Mucosa of stomach (tissue), 1 donor: ENCODE data around the gene HSPBAP1.
"Not testable (repeated sequence)": the region's sequence is repeated elsewhere in the genome, so short reads cannot be mapped to it uniquely, and the experiment has no call there.

Experiments used
- H3K27me3 ChIP-seq: one replicate; pipeline ENCODE4 v1.7.0; 2013; ENCODE audit warnings: mild to moderate bottlenecking, low read length; ENCODE audit not compliant: control insufficient read depth, insufficient read depth
- H3K36me3 ChIP-seq: one replicate; pipeline ENCODE4 v1.7.0; 2013; ENCODE audit warnings: low read length; ENCODE audit not compliant: control insufficient read depth, insufficient read depth
- H3K4me1 ChIP-seq: one replicate; pipeline ENCODE4 v1.7.0; 2013; ENCODE audit warnings: mild to moderate bottlenecking, low read length; ENCODE audit not compliant: control insufficient read depth, insufficient read depth
- H3K4me3 ChIP-seq: one replicate; pipeline ENCODE4 v1.7.0; 2013; ENCODE audit warnings: low read length
- H3K9ac ChIP-seq: one replicate; pipeline ENCODE4 v1.7.0; 2013; ENCODE audit warnings: mild to moderate bottlenecking, low read length, moderate library complexity
- H3K9me3 ChIP-seq: one replicate; pipeline ENCODE4 v1.7.0; 2013; ENCODE audit warnings: mild to moderate bottlenecking, low read length, moderate library complexity; ENCODE audit not compliant: control insufficient read depth
- donor health status: Pancreatic carcinoma.

HSPBAP1 gene

DNA sequence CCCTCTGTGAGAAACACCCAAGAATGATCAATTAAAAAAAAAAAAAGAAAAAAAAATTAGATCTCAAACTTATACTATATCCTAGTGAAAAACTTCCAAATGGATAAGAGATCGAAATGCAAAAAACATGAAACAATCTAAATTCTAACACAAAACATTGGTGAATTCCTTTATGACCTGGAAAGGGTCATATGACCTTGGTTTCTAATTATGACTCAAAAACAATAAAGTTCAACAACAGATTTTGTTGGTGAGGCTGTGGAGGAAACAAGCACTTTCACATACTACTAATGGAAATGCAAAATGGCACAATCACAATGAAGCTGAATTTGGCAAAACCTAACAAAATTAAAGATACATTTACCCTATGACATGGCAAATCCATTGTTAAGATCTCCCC lies 45.3 kb downstream of the HSPBAP1 start:
- no peaks in the 10 kb centered on the region for H3K4me1 ChIP-seq
- no peaks in the 10 kb centered on the region for H3K27me3 ChIP-seq
- no peak overlapping the region for H3K4me3 ChIP-seq
- no peak overlapping the region for H3K9ac ChIP-seq
- H3K9me3 ChIP-seq, result no peaks in the 10 kb centered on the region
- no peaks in the 10 kb centered on the region for H3K36me3 ChIP-seq

DNA sequence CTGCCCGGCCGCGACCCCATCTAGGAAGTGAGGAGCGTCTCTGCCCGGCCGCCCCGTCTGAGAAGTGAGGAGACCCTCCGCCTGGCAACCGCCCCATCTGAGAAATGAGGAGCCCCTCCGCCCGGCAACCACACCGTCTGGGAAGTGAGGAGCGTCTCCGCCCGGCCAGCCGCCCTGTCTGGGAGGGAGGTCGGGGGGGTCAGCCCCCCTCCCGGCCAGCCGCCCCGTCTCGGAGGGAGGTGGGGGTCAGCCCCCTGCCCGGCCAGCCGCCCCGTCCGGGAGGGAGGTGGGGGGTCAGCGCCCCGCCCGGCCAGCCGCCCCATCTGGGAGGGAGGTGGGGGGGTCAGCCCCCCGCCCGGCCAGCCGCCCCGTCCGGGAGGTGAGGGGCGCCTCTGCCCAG lies 46.3 kb downstream of the HSPBAP1 start:
- H3K27me3 ChIP-seq, H3K9ac ChIP-seq, H3K36me3 ChIP-seq, H3K9me3 ChIP-seq, H3K4me3 ChIP-seq, H3K4me1 ChIP-seq: not testable (repeated sequence)

DNA sequence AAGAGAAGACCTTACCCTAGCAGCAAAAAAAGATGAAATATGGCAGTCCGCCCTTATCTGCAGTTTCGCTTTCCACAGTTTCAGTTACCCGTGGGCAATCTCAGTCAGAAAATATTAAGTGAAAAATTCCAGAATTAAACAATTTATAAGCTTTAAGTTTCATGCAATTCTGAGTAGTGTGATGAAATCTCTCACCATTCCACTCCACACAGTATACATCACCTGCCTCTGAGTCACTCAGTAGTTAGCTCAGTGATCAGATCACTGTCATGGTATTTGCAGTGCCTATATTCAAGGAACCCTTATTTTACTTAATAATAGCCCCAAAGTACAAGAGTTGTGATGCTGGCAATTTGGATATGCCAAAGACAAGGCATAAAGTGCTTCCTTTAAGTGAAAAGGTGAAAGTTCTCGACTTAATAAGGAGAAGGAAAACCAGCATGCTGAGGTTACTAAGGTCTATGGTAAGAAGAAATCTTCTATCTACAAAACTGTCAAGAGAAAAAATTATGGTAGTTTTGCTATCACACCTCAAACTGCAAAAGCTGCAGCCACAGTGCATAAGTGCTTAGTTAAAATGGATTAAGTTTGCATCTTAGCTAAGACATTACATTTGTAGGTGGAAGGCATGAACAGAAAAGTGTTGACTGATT lies 48.1 kb downstream of the HSPBAP1 start:
- no peak overlapping the region for H3K9ac ChIP-seq
- no peak overlapping the region for H3K4me3 ChIP-seq
- H3K27me3 ChIP-seq, result no peaks in the 10 kb centered on the region
- H3K36me3 ChIP-seq, result no peaks in the 10 kb centered on the region
- no peaks in the 10 kb centered on the region for H3K9me3 ChIP-seq
- H3K4me1 ChIP-seq, result no peaks in the 10 kb centered on the region

DNA sequence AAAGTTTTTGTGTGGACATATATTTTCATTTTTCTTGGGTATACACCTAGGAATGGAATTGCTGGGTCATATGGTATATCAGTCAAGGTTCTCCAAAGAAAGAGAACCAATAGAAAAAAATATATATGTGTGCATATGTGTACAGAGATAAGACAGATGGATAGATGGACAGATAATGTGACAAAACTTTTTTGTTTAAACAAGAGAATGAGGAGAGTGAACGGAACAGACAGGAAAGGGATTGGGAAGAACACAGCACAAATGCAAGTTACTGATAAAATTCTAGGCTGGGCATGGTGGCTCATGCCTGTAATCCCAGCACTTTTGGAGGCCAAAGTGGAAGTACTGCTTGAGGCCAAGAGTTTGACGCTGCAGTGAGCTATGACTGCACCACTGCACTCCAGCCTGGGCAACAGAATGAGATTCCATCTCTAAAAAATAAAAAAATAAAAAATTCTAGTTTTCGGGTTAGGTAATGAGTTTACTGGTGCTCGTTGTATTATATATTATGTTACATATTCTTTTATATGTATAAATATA lies 50.0 kb downstream of the HSPBAP1 start:
- Histone ChIP-seq H3K9me3 (no peaks in the 10 kb centered on the region), H3K36me3 (no peaks in the 10 kb centered on the region), H3K4me1 (no peaks in the 10 kb centered on the region), H3K9ac (no peak overlapping the region), H3K4me3 (no peak overlapping the region), H3K27me3 (no peaks in the 10 kb centered on the region)

DNA sequence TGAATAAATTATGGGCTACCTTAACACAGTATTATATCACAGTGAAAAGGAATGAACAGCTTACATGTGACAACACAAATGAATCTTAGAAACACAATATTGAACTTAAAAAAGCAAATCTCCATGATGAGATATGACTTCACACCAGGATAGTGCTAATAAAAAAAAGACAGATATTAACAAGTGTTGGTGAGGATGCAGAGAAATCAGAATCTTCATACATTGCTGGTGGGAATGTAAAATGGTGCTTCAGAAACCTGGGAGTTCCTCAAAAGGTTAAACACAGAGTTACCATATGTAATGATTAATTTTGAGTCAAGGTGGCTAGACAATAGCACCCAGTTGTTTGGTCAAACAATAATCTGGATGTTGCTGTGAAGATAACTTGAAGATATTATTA lies 51.4 kb downstream of the HSPBAP1 start:
- Histone ChIP-seq H3K36me3 (no peaks in the 10 kb centered on the region), H3K9ac (no peak overlapping the region), H3K27me3 (no peaks in the 10 kb centered on the region), H3K4me3 (no peak overlapping the region), H3K9me3 (no peaks in the 10 kb centered on the region), H3K4me1 (no peaks in the 10 kb centered on the region)

DNA sequence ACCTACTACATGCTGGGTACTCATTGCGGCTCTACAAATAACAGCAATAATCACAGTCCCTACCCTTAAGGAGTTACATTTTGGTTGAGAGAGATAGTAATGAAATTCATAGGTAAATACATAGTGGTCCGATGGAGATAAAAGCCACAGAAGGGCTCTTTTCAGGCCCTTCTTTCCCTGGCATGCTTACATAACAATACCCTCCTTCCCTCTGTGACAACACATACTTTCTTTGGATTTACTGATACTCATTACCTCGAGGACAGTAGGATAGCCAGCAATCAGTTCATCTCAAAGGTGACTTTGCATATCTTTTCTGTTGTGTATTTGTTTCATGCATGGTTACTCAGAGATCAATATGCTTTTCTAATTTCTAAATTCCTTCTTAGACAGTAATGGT lies 54.5 kb downstream of the HSPBAP1 start:
- H3K4me1 ChIP-seq, result no peaks in the 10 kb centered on the region
- no peak overlapping the region for H3K9ac ChIP-seq
- H3K4me3 ChIP-seq, result no peak overlapping the region
- H3K27me3 ChIP-seq, result no peaks in the 10 kb centered on the region
- no peaks in the 10 kb centered on the region for H3K9me3 ChIP-seq
- H3K36me3 ChIP-seq, result no peaks in the 10 kb centered on the region

DNA sequence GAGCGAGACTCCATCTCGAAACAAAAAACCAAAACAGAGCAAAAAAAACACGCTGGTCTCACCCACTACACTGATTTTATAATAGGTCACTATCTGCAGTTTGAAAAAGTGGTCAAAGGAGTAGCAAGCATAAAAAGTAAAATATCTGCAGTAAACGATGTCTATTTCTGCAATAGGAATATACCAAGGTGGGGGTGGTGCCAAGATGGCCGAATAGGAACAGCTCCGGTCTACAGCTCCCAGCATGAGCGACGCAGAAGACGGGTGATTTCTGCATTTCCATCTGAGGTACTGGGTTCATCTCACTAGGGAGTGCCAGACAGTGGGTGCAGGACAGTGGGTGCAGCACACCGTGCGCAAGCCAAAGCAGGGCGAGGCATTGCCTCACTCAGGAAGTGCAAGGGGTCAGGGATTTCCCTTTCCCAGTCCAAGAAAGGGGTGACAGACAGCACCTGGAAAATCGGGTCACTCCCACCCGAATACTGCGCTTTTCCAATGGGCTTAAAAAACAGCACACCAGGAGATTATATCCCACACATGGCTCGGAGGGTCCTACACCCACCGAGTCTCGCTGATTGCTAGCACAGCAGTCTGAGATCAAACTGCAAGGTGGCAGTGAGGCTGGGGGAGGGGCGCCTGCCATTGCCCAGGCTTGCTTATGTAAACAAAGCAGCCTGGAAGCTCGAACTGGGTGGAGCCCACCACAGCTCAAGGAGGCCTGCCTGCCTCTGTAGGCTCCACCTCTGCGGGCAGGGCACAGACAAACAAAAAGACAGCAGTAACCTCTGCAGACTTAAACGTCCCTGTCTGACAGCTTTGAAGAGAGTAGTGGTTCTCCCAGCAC lies 60.7 kb downstream of the HSPBAP1 start:
- not testable (repeated sequence) for H3K4me1 ChIP-seq, H3K9ac ChIP-seq, H3K9me3 ChIP-seq, H3K4me3 ChIP-seq, H3K27me3 ChIP-seq, H3K36me3 ChIP-seq

DNA sequence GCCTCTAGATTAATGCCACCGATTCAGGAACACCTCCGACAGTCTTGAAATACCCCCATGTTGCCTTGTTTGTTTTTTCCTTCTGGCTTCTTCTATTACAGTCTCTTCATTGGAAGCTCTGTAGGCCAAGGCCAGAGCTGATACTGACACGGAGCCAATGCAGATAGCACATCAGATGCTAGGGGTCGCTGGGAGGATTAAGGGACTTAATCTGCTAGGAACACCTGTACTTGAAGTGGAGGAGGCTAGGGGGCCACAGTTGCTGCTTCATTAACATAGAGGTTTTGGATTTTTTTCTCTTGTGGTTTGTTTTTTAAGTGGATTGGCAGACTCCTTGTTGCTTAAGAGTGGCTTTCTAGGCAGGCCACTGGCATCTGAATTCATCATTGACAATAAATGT lies 63.4 kb downstream of the HSPBAP1 start:
- Histone ChIP-seq H3K36me3 (no peaks in the 10 kb centered on the region), H3K27me3 (no peaks in the 10 kb centered on the region), H3K9me3 (no peaks in the 10 kb centered on the region), H3K9ac (no peak overlapping the region), H3K4me1 (no peaks in the 10 kb centered on the region), H3K4me3 (no peak overlapping the region)

DNA sequence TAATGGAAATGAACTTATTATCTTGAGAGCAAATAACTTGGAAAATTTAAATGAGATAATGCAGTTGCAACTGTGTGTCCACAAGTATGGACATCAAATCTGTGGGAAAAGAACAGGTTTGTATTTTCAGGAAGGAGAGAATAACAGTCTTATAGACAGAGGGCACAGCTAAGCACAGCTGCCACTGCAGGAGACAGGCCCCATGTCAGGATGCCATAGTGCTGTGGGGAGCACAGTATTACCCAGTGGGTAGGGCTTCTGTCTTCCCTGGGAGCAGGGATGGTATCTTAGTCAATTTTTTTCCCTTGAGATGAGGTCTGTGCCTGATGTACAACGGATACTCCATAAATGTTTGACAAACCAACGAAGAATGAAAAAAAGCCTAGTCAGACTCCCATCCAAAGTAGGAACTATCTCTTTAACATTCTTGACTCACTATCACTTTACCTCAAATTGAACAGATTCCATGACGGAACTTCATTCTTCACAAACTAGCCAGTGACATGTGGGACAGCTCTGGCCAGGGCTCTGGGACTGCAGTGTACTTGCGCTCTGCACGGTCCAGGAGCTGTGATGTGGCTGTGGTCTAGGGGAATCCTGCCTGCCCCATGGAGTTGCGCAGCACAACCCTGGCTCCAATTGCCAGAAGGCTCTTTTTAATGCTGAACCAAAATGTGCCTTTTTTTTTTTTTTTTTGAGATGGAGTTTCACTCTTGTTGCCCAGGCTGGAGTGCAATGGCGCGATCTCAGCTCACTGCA lies 64.7 kb downstream of the HSPBAP1 start:
- Histone ChIP-seq H3K9ac (no peak overlapping the region), H3K4me1 (no peaks in the 10 kb centered on the region), H3K27me3 (no peaks in the 10 kb centered on the region), H3K36me3 (no peaks in the 10 kb centered on the region), H3K4me3 (no peak overlapping the region), H3K9me3 (no peaks in the 10 kb centered on the region)

DNA sequence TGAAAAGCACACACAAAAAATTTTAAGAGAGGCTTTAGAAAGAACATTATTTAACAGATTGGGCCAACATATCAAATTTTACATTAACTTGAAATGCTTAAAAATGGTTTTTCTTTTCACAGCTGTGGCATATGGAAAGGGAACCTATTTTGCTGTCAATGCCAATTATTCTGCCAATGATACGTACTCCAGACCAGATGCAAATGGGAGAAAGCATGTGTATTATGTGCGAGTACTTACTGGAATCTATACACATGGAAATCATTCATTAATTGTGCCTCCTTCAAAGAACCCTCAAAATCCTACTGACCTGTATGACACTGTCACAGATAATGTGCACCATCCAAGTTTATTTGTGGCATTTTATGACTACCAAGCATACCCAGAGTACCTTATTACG lies 65.4 kb downstream of the HSPBAP1 start:
- no peaks in the 10 kb centered on the region for H3K9me3 ChIP-seq
- no peak overlapping the region for H3K9ac ChIP-seq
- no peak overlapping the region for H3K4me3 ChIP-seq
- H3K36me3 ChIP-seq, result no peaks in the 10 kb centered on the region
- H3K27me3 ChIP-seq, result no peaks in the 10 kb centered on the region
- no peaks in the 10 kb centered on the region for H3K4me1 ChIP-seq

DNA sequence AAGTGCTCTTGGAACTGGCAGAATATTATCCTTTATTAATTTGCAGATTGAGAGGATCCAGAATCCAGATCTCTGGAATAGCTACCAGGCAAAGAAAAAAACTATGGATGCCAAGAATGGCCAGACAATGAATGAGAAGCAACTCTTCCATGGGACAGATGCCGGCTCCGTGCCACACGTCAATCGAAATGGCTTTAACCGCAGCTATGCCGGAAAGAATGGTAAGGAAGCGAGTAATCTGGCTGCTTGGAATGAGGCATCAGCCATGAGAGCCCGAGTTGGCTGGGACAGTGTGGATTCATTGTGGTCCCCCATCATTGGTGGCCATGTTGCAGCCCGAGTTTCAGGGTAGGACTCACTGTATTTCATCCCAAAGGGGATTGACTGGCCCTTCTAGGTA lies 65.9 kb downstream of the HSPBAP1 start:
- no peaks in the 10 kb centered on the region for H3K36me3 ChIP-seq
- H3K4me1 ChIP-seq, result no peaks in the 10 kb centered on the region
- no peak overlapping the region for H3K9ac ChIP-seq
- no peaks in the 10 kb centered on the region for H3K9me3 ChIP-seq
- no peaks in the 10 kb centered on the region for H3K27me3 ChIP-seq
- no peak overlapping the region for H3K4me3 ChIP-seq

DNA sequence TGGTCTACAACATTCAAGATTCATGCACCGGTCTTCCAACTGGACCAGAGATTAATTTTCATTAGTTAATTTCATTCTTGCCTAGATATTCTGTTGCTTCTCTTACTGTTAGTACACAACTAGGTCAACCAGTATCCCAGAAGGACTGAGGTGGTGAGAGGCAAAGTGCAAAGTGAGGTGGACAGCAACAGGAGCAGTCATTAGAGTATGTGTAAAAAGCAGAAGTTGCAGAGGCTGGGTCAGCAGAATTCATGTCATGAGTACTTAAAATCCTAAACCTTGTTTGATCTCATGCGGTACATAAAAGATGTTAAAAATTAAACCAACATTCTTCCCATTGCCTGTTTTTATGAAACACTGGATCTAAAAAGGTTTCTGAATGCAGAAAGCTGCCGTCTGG lies 66.3 kb downstream of the HSPBAP1 start:
- no peak overlapping the region for H3K9ac ChIP-seq
- no peaks in the 10 kb centered on the region for H3K4me1 ChIP-seq
- no peaks in the 10 kb centered on the region for H3K9me3 ChIP-seq
- H3K36me3 ChIP-seq, result no peaks in the 10 kb centered on the region
- no peak overlapping the region for H3K4me3 ChIP-seq
- H3K27me3 ChIP-seq, result no peaks in the 10 kb centered on the region
